SJSA1 (cell line): Measurements from ENCODE around the gene EXT2. TPM values are rescaled to one million over a fixed set of nuclear protein-coding genes. Genes with fewer than 3 reads are reported as not detected.

ENCODE experiments used
- DNase-seq, 2 experiments: peaks; one replicate each; pipeline ENCODE4 v3.0.0-alpha.2; 2015 to 2020; ENCODE audit warnings: low spot score in 2 of 2, low read depth in 1 of 2
- H3K27ac ChIP-seq: fragments of 250-450 bp; sonication (Bioruptor Pico); 2 replicates; pipeline ENCODE4 v1.5.1; 2020; ENCODE audit warnings: mild to moderate bottlenecking, moderate library complexity
- H3K27me3 ChIP-seq: fragments of 250-450 bp; sonication (Bioruptor Pico); replicated peaks from 2 replicates; pipeline ENCODE4 v1.5.1; 2020; ENCODE audit warnings: mild to moderate bottlenecking, moderate library complexity
- H3K36me3 ChIP-seq: fragments of 250-450 bp; sonication (Bioruptor Pico); 2 replicates; pipeline ENCODE4 v1.5.1; 2020; ENCODE audit warnings: mild to moderate bottlenecking
- H3K4me1 ChIP-seq: fragments of 250-450 bp; sonication (Bioruptor Pico); replicated peaks from 2 replicates; pipeline ENCODE4 v1.6.1; 2021; ENCODE audit warnings: mild to moderate bottlenecking
- H3K4me3 ChIP-seq: fragments of 250-450 bp; sonication (Bioruptor Pico); 2 replicates; pipeline ENCODE4 v1.5.1; 2020; ENCODE audit warnings: mild to moderate bottlenecking
- H3K9me3 ChIP-seq: fragments of 250-450 bp; sonication (Bioruptor Pico); replicated peaks from 2 replicates; pipeline ENCODE4 v1.5.1; 2020; ENCODE audit warnings: mild to moderate bottlenecking
- total RNA-seq: library from RNA; depleted of rRNA; stranded (reverse); fragments of >200 nt; shearing (Covaris generic); gene quantifications from 2 replicates; pipeline ENCODE4 v1.2.3, GENCODE V29; 2014

The EXT2 gene
- total RNA-seq, 1 experiment from 2014 or later: 202 TPM

DNA sequence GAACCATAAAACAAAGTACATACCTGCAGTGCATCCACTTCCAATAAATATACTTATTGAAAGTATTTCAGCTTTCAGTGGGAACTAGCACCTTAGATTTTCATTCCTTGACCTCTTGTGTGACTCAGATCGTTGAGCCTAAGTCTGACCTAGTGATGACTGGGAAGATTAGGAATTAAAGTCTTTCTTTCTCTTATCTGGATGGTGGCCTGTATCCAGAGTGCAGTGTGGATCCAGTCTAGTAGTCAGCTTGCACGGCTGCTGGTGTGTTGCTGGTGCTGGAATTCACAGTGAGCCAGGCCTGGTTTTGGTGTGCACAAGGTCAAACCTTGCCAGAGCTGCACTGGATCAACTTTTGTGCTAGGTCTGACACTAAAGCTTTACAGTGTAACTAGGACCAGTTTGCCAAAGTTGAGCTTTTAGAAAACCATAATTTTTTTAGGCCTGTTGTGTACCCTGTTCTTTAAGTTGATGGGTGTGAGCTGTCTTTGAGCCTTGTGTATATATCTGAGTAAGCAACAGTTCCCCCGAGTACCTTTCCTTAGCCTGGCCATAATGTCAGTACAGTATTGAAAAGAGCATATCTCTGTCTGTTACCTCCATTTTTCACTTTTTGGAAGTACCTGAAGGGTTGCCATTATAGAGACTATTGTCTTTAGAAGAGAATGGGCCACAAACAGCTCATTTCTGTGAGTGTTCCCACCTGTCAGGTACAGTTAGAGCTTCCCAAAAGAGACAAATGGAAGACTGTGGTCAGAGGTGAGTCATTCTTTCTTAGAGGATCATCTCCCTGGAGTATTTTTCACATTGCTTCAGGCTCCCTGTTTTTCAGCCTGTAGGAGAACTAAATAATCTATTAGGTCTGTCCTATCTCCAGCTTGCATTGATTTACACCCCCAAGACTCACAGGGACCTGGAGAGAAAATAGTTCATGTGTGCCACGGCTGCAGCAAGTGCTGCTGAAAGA lies 124.6 kb downstream of the EXT2 start:
- no peak for DNase-seq
- no peak overlapping the region for H3K4me3 ChIP-seq
- H3K9me3 ChIP-seq: no peaks in the 10 kb centered on the region
- H3K27me3 ChIP-seq: no peaks in the 10 kb centered on the region
- no peak overlapping the region for H3K27ac ChIP-seq
- H3K4me1 ChIP-seq: peaks cover 21% of the 10 kb centered on the region
- no peaks in the 10 kb centered on the region for H3K36me3 ChIP-seq

DNA sequence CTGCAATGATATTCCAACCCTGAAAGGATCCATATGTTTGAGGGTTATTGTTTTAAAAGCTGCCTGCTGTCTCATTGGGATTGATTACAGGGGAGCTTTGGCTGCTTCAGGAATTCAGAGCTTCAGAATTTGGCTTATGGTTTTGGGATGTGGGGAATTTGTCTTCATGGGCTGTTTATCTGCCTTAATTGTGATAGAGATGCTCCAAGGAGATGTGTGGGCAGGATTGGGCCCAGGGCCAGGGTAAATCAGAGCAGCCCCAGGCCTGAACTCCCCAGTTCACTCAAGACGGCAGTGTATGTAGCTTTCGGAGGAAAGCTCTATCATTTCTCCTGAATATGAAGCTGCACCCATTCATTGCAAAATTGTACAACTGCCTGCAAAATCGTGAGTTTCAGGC lies 126.0 kb downstream of the EXT2 start:
- Histone ChIP-seq H3K4me1 (peaks cover 21% of the 10 kb centered on the region), H3K27me3 (no peaks in the 10 kb centered on the region), H3K4me3 (no peak overlapping the region), H3K27ac (no peak overlapping the region), H3K36me3 (no peaks in the 10 kb centered on the region), H3K9me3 (no peaks in the 10 kb centered on the region)
- DNase-seq: no peak

DNA sequence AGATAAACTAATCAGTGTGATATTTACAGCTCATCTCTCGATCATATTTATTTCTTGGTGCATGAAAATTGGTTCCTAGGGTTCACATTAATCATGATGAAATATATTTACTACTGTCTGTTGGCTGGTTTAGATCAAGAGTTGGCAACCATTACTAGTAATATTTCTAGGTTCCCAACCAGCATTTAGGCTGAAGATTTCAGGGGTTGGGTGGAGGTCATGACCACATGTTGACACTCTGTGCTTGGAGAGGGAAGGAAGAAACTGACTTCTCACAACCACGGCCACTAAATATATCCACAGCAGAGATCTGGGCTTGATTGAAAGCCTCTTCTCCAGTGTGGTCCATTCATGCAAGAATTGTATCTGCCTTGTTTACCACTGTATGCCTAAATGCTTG lies 126.5 kb downstream of the EXT2 start:
- no peaks in the 10 kb centered on the region for H3K36me3 ChIP-seq
- no peaks in the 10 kb centered on the region for H3K27me3 ChIP-seq
- H3K9me3 ChIP-seq: no peaks in the 10 kb centered on the region
- no peak overlapping the region for H3K27ac ChIP-seq
- H3K4me1 ChIP-seq: peaks cover 21% of the 10 kb centered on the region
- H3K4me3 ChIP-seq: no peak overlapping the region
- no peak for DNase-seq

DNA sequence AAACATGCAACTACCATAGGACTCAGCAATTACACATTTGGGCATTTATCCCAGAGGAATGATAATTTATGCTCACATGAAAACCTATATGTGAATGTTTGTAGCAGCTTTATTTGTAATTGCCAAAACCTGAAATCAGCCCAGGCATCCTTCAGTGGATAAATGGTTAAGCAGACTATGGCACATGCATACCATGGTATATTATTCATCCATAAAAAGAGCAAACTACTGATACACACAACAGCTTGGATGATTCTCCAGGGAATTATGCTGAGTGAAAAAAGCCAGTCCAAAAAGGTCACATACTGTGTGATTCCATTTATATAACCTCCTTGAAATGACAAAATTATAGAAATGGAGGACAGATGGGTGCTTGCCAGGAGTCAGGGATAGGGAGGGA lies 127.8 kb downstream of the EXT2 start:
- H3K4me1 ChIP-seq: peaks cover 21% of the 10 kb centered on the region
- H3K9me3 ChIP-seq: no peaks in the 10 kb centered on the region
- no peak overlapping the region for H3K27ac ChIP-seq
- H3K4me3 ChIP-seq: no peak overlapping the region
- H3K27me3 ChIP-seq: no peaks in the 10 kb centered on the region
- DNase-seq: peak in 1 of 2 experiments; percentile 28
- no peaks in the 10 kb centered on the region for H3K36me3 ChIP-seq

DNA sequence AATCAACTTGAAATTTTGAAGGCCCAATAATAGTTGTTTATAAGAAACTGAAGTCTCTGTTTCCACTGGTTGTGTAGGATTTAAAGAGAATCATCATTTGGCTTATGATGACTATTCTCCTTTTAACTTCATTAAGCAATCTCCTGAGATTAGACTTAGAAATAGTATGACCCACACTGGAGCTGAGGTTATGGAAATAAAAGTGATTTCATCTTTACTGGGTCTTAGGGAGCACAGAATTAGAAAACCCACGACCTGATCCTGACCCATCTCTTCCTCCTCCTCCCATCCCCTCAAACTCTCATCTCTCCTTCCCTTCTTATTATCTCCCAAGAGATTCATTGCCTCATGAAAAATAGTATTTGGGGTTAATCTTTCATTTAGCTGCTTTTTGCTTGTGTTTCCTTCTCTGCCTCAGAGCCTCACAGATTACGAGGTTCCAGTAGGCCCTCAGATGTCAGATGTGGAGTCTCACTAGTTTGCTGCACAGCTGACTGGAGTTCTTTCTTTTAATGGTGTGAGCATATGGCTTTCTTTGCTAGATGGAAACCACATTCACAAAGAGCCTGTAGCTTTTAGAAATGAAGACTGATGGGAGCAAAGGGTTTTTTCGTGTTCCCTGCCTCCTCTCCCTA lies 129.5 kb downstream of the EXT2 start:
- no peak for DNase-seq
- Histone ChIP-seq H3K9me3 (no peaks in the 10 kb centered on the region), H3K4me1 (peaks cover 39% of the 10 kb centered on the region), H3K4me3 (no peak overlapping the region), H3K27ac (no peak overlapping the region), H3K27me3 (no peaks in the 10 kb centered on the region), H3K36me3 (no peaks in the 10 kb centered on the region)

DNA sequence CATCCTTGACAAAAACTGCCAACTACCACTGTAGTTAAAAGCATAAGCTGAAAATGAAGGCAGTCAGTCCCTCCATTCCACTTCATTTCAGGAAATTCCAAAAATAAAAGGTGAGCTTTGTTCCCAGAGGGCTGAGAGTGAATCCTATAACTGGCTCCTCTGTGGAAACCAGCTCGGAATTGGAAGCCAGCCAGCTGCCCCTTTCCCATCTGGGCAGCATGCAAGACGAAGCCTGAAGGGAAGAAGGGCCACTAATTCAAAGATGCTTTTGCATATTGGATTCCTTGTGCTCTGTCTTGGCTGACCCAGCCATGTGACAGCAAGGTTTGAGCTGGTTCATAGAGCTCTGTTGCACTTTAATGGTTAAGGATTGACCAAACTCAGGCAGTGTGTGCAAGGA lies 131.0 kb downstream of the EXT2 start:
- no peak overlapping the region for H3K27ac ChIP-seq
- H3K4me1 ChIP-seq: peaks cover 43% of the 10 kb centered on the region
- no peaks in the 10 kb centered on the region for H3K36me3 ChIP-seq
- no peaks in the 10 kb centered on the region for H3K27me3 ChIP-seq
- no peaks in the 10 kb centered on the region for H3K9me3 ChIP-seq
- DNase-seq: no peak
- H3K4me3 ChIP-seq: no peak overlapping the region

DNA sequence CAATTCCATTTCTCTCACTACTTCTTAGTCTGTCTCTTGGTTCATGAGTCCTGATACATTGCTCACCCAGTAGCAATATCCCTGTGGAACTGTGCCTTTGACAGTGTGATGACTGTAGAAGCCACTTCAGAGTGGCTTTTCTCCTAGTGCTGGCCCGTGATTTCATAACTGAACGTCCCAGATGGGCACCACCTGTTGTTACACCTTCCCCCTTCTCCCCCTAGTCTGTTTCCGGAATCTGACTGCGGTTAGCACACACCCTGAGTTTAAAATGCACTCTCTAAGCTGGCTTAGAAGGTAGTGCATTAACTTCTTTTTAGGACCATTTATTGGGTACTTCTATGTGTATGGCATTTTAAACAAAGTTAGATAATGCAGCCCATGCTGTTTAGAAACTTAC lies 131.5 kb downstream of the EXT2 start:
- no peaks in the 10 kb centered on the region for H3K9me3 ChIP-seq
- H3K27ac ChIP-seq: no peak overlapping the region
- no peak overlapping the region for H3K4me3 ChIP-seq
- H3K4me1 ChIP-seq: peaks cover 40% of the 10 kb centered on the region
- H3K27me3 ChIP-seq: no peaks in the 10 kb centered on the region
- no peaks in the 10 kb centered on the region for H3K36me3 ChIP-seq
- DNase-seq: no peak

DNA sequence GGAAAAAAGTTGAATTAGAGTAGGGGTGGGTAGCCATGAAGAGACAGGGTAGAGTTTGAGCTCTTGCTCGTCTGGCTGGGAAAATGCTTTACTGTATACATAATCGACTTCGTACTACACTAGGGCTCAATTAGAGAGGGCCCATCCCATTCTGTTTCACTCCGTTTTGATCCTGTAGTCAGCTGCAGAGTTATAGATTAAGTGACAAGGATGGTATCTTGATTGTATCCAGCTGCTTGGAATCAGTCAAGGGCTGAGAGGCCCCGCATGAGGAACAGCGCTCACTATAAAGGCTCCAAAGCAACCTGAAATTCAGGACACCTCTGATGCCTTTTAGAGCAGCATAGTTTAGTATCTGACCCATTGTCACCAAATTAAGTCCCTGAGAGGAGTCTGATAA lies 132.9 kb downstream of the EXT2 start:
- H3K27ac ChIP-seq: no peak overlapping the region
- H3K36me3 ChIP-seq: no peaks in the 10 kb centered on the region
- no peaks in the 10 kb centered on the region for H3K27me3 ChIP-seq
- H3K9me3 ChIP-seq: no peaks in the 10 kb centered on the region
- no peak overlapping the region for H3K4me3 ChIP-seq
- DNase-seq: no peak
- peaks cover 26% of the 10 kb centered on the region for H3K4me1 ChIP-seq

DNA sequence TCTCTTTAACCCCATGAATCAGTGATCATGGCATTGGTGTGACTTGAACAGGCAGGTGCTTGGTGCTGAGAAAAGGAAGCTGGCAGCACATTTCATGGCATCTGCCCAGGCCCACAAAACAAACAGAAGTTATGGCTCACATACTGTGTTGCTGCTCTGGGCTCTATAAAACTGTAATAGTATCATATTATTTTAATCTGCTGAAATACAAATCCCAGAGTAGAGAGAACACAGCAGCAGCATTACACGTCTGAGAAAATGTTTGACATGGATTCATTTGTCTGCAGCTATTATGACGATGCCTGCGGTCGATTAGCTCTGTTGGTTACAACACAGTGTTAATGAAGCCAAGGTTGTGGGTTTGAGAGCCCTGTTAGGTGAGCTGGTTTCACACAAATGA lies 133.6 kb downstream of the EXT2 start:
- Histone ChIP-seq H3K4me1 (peaks cover 22% of the 10 kb centered on the region), H3K4me3 (no peak overlapping the region), H3K36me3 (0 out of 2 replicates have a peak, but pooled peaks cover 3% of the 10 kb centered on the region), H3K27me3 (no peaks in the 10 kb centered on the region), H3K9me3 (no peaks in the 10 kb centered on the region), H3K27ac (peak overlapping the region; percentile 50)
- no peak for DNase-seq

DNA sequence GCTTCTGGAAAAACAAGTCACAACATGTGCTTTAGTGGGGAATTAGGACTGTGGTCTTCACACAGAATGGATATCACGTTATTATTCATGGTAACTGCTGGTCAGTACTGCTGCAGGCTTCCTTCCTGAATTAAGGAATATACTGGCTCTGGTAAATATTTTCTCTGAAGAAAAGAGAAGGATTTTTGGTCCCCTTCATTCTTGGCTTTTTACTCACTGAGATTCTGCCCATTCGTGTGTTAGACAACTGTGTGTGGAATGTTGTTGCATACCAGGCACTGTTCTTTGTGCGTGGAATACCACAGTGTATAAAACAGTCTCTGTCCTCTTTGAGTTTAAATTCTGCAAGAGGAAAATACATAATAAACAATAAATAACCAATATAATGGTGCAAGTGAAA lies 134.1 kb downstream of the EXT2 start:
- Histone ChIP-seq H3K9me3 (no peaks in the 10 kb centered on the region), H3K27ac (peak overlapping the region; percentile 50)
- peak in 1 of 2 experiments; percentile 62 for DNase-seq

DNA sequence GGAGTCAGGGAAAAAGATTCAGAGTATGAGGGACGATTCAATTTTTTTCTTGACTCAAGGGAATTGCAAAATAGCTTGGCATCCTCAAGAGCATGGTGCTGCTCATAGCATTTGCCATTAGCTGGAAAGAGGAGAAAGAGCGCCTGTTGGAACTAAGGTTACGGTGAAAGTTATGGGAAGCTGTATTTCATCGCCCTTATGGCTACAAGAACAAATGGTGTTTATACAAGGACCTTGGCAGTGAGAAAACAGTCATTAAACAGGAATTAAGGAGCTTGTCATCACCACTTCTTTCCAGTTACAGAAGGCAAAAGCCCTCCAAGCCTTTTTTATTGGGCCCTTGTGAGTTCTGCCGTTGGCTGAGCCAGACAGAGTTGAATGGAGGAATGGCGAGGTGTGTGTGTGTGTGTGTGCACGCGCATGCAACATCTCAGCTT lies 140.3 kb downstream of the EXT2 start:
- no peak overlapping the region for H3K27ac ChIP-seq
- no peaks in the 10 kb centered on the region for H3K9me3 ChIP-seq
- peaks cover 14% of the 10 kb centered on the region for H3K36me3 ChIP-seq
- H3K27me3 ChIP-seq: no peaks in the 10 kb centered on the region
- H3K4me3 ChIP-seq: no peak overlapping the region
- H3K4me1 ChIP-seq: no peaks in the 10 kb centered on the region
- DNase-seq: no peak

More for the DNA sequence above, 134.1 kb downstream of the EXT2 start:
- Histone ChIP-seq H3K36me3 (0 out of 2 replicates have a peak, but pooled peaks cover 3% of the 10 kb centered on the region), H3K4me1 (peaks cover 22% of the 10 kb centered on the region), H3K4me3 (no peak overlapping the region), H3K27me3 (no peaks in the 10 kb centered on the region)

DNA sequence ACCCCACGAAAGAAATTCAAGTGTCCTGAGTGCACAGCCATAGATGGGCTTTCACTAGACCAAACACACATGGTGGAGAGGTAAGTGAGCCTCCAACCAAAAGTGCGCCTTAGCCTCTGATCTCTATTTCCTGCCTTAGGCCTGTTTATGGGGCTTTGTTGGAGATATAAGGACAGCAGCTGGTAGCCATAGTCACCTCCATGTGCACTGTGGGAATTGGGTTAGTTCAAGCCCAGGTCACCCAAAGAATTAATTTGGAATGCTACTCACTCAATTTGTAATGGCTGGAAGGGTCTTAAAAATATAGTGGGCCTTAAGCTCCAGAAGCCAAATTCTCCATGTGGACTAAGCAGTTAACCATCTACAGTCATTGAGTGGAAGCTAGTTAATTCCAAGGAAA lies 140.8 kb downstream of the EXT2 start:
- Histone ChIP-seq H3K36me3 (peaks cover 16% of the 10 kb centered on the region), H3K4me1 (no peaks in the 10 kb centered on the region), H3K9me3 (no peaks in the 10 kb centered on the region), H3K27me3 (no peaks in the 10 kb centered on the region), H3K4me3 (no peak overlapping the region), H3K27ac (no peak overlapping the region)
- no peak for DNase-seq

DNA sequence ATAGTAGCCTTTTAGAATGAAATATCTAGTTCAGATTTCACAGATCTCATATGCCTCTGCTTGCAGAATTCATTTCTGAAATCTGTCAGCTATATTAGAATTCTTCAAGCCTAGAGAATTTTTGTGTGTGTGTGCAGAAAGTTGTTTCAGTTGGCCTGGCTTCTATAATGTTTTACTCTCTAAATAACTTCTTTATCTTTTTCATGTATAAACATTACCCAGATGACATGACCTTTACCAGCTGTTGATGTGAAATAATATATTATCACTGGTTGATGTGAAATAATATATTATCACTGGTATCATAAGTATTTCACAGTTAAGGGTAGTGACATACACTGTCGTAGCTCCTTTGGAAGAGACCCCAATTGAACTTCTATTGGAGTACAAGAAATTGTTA lies 141.7 kb downstream of the EXT2 start:
- Histone ChIP-seq H3K27ac (no peak overlapping the region), H3K4me3 (no peak overlapping the region), H3K27me3 (no peaks in the 10 kb centered on the region), H3K9me3 (no peaks in the 10 kb centered on the region), H3K4me1 (no peaks in the 10 kb centered on the region), H3K36me3 (peaks cover 25% of the 10 kb centered on the region)
- DNase-seq: no peak

DNA sequence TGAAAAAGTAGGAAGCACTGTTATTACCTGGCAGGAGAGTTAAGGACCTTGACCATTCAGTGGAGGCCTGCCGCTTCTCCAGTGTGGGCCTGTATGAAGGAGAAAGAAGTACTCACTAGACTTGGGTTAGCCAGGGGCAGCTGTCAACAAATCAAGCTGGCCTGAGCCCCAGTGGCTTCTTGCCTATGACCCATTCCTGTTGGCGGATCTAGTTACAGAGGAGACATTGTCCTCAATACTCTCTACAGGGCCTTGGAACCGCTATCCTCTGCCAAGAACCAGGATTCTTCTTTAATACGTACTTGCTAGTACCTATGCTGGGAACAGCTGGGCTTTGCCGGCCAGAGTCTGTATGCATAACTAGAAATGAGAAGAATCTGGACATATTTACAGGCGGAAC lies 146.4 kb downstream of the EXT2 start:
- no peak for DNase-seq
- peaks cover 41% of the 10 kb centered on the region for H3K36me3 ChIP-seq
- peaks cover 46% of the 10 kb centered on the region for H3K4me1 ChIP-seq
- H3K27me3 ChIP-seq: no peaks in the 10 kb centered on the region; the same call in 1 of the 2 replicates
- no peaks in the 10 kb centered on the region for H3K9me3 ChIP-seq
- H3K27ac ChIP-seq: no peak overlapping the region
- no peak overlapping the region for H3K4me3 ChIP-seq
